Endothelial cell of umbilical vein (primary cell): ENCODE data around the gene RNGTT. TPM values are rescaled to one million over a fixed set of nuclear protein-coding genes. Genes with fewer than 3 reads are reported as not detected.

Experiments
- BruUV-seq: library from RNA; stranded (reverse); fragments of 400-500 nt; replicated peaks from 2 replicates; lab custom pipeline; 2021; lab: Mats Ljungman, UMichigan
- CTCF ChIA-PET: fragments of 300-600, 350-600 bp; sonication (Branson Sonifier 250); formaldehyde crosslinking; loops from one replicate; lab custom pipeline; 2021; ENCODE audit warnings: antibody characterized with exemption, inconsistent platforms; lab: Charles Lee
- POLR2A ChIA-PET: fragments of 300-600, 350-600 bp; sonication (Branson Sonifier 250); formaldehyde crosslinking; loops from one replicate; lab custom pipeline; 2021; ENCODE audit warnings: antibody characterized with exemption, inconsistent platforms; lab: Charles Lee
- DNase-seq: peaks from one replicate; pipeline ENCODE4 v3.0.0-alpha.2; 2011; ENCODE audit warnings: low read depth, low spot score
- FAIRE-seq: peaks from 2 replicates; lab custom pipeline; 2011; peaks lifted over from hg19 to GRCh38; lab: Jason Lieb, UNC
- H2AFZ ChIP-seq: 2 replicates; pipeline ENCODE4 v1.6.0; 2012; ENCODE audit warnings: low read depth, low read length, control low read depth, inconsistent platforms
- H3K27ac ChIP-seq: 2 replicates; pipeline ENCODE4 v1.5.1; 2011; ENCODE audit warnings: low read depth, mild to moderate bottlenecking, control low read depth, low read length, moderate library complexity; ENCODE audit not compliant: insufficient read depth
- H3K27me3 ChIP-seq, 2 experiments: 2 replicates each; pipeline versions ENCODE4 v1.6.0 to v1.6.1; 2011; ENCODE audit warnings: low read length in 2 of 2, mixed read lengths in 1 of 2; ENCODE audit not compliant: control insufficient read depth in 2 of 2, insufficient read depth in 2 of 2
- H3K36me3 ChIP-seq, 2 experiments: 2 replicates in 1 of 2; 3 replicates in 1 of 2; pipeline ENCODE4 v1.5.1; 2011; ENCODE audit warnings: low read length in 2 of 2, mild to moderate bottlenecking in 1 of 2, moderate library complexity in 1 of 2; ENCODE audit not compliant: control insufficient read depth in 2 of 2, insufficient read depth in 2 of 2; ENCODE audit errors: extremely low read depth in 1 of 2
- H3K4me1 ChIP-seq: 3 replicates; pipeline ENCODE4 v1.5.1; 2011; ENCODE audit warnings: mild to moderate bottlenecking, low read length; ENCODE audit not compliant: control insufficient read depth, insufficient read depth; ENCODE audit errors: extremely low read depth
- H3K4me2 ChIP-seq: 2 replicates; pipeline ENCODE4 v1.6.1; 2011; ENCODE audit warnings: low read length, control low read depth, mixed read lengths; ENCODE audit not compliant: insufficient read depth
- H3K4me3 ChIP-seq, 3 experiments: fragments of 200-600 bp in 1 of 3; sonication (generic), shearing (Covaris generic) in 1 of 3; replicated peaks in 1 of 3; 2 replicates each; pipeline ENCODE4 v1.5.1; 2011 to 2016; ENCODE audit warnings: control low read depth in 3 of 3, low read length in 3 of 3, mild to moderate bottlenecking in 2 of 3, inconsistent platforms in 1 of 3, low read depth in 1 of 3, moderate library complexity in 1 of 3; ENCODE audit not compliant: insufficient read depth in 1 of 3
- H3K79me2 ChIP-seq: 2 replicates; pipeline ENCODE4 v1.6.0; 2012; ENCODE audit warnings: low read length, inconsistent platforms; ENCODE audit not compliant: control insufficient read depth, insufficient read depth
- H3K9ac ChIP-seq: replicated peaks from 2 replicates; pipeline ENCODE3; 2011; ENCODE audit warnings: low read length, control low read depth; ENCODE audit not compliant: insufficient read depth; ENCODE audit errors: extremely low read depth
- H3K9me1 ChIP-seq: replicated peaks from 3 replicates; pipeline ENCODE4 v1.6.0; 2011; ENCODE audit warnings: mild to moderate bottlenecking, low read length; ENCODE audit not compliant: control insufficient read depth, insufficient read depth; ENCODE audit errors: extremely low read depth
- H3K9me3 ChIP-seq: replicated peaks from 2 replicates; pipeline ENCODE4 v1.5.1; 2012; ENCODE audit warnings: low read length, inconsistent platforms; ENCODE audit not compliant: control insufficient read depth, insufficient read depth
- H4K20me1 ChIP-seq: replicated peaks from 2 replicates; pipeline ENCODE3; 2011; ENCODE audit warnings: mild to moderate bottlenecking, low read length; ENCODE audit not compliant: control insufficient read depth, insufficient read depth; ENCODE audit errors: extremely low read depth
- CTCF ChIP-seq, 2 donors: IDR thresholded peaks; 1 replicate in 1 of 2; 2 replicates in 1 of 2; pipeline ENCODE4 v1.5.1; 2011; ENCODE audit warnings: low read length in 2 of 2, mild to moderate bottlenecking in 2 of 2, moderate library complexity in 2 of 2, control low read depth in 1 of 2, inconsistent platforms in 1 of 2, low read depth in 1 of 2; ENCODE audit not compliant: insufficient read depth in 1 of 2; ENCODE audit errors: extremely low read depth in 1 of 2
- EZH2 ChIP-seq: IDR thresholded peaks from 2 replicates; pipeline ENCODE4 v1.6.1; 2012; ENCODE audit warnings: borderline replicate concordance, low read depth, mild to moderate bottlenecking, moderate library complexity, low read length, inconsistent platforms; ENCODE audit not compliant: severe bottlenecking
- FOS ChIP-seq: IDR thresholded peaks from 2 replicates; pipeline ENCODE4 v1.6.1; 2011; ENCODE audit warnings: mild to moderate bottlenecking, low read length, moderate library complexity, borderline replicate concordance; ENCODE audit not compliant: insufficient read depth
- GATA2 ChIP-seq: IDR thresholded peaks from 2 replicates; pipeline ENCODE4 v1.7.0; 2011; ENCODE audit warnings: low read depth, mild to moderate bottlenecking, moderate library complexity, mixed read lengths, low read length; ENCODE audit not compliant: insufficient read length, insufficient read depth
- JUN ChIP-seq: IDR thresholded peaks from 2 replicates; pipeline ENCODE4 v1.6.1; 2011; ENCODE audit warnings: borderline replicate concordance, low read depth; ENCODE audit not compliant: insufficient read length, insufficient read depth
- MAX ChIP-seq: IDR thresholded peaks from 2 replicates; pipeline ENCODE4 v1.6.1; 2011; ENCODE audit not compliant: insufficient read depth, insufficient read length
- MYC ChIP-seq: IDR thresholded peaks from one replicate; pipeline ENCODE4 v1.6.1; 2011; ENCODE audit warnings: mild to moderate bottlenecking, low read depth, low read length
- POLR2A ChIP-seq: IDR thresholded peaks from 2 replicates; pipeline ENCODE4 v1.6.1; 2012; ENCODE audit warnings: low read depth, mild to moderate bottlenecking, control low read depth, low read length
- POLR2AphosphoS5 ChIP-seq: IDR thresholded peaks from 2 replicates; pipeline ENCODE4 v1.6.1; 2012; ENCODE audit warnings: low read depth, mild to moderate bottlenecking, control low read depth, low read length, moderate library complexity; ENCODE audit not compliant: insufficient read depth
- dilution Hi-C: fragments of 300-500 bp; cut with MboI; formaldehyde crosslinking; loops from one replicate; pipeline ENCODE4 v1.15.0; 2019; ENCODE audit warnings: low sequenced_read_pairs; ENCODE audit not compliant: extremely low pct_ligation_motif_present
- intact Hi-C: fragments of 100-400 bp; cut with micrococcal nuclease; formaldehyde crosslinking; loops from one replicate; pipeline ENCODE4 v1.10.0; 2022
- polyA plus RNA-seq, 4 experiments: library from polyadenylated mRNA; depleted of rRNA in 3 of 4; stranded (reverse) in 3 of 4; unstranded in 1 of 4; fragments of >200 nt; gene quantifications; 2 replicates each; pipeline versions ENCODE4 v1.2.1 to v1.2.3, GENCODE V29; 2011 to 2012; ENCODE audit warnings: missing spikeins in 1 of 4
- total RNA-seq: library from RNA; stranded (reverse); gene quantifications from 2 replicates; pipeline ENCODE4 v1.2.3, GENCODE V29; 2021

RNGTT gene
- total and polyA plus RNA-seq, 2 donors (not counting 3 experiments of a cell fraction or from before 2014, with no cell fraction given), result 2.1 to 13.1 TPM

- no peaks in the 10 kb centered on the region for H4K20me1 ChIP-seq
- no peaks in the 10 kb centered on the region for H3K79me2 ChIP-seq
- ChIA-PET POLR2A (no interaction called here), CTCF (no interaction called here)
- no peak for DNase-seq
- no peak for FAIRE-seq
- no TSS peak for BruUV-seq
- H3K9me3 ChIP-seq, result no peaks in the 10 kb centered on the region
- H3K4me3 ChIP-seq, result no peak overlapping the region
- H3K4me2 ChIP-seq, result no peak overlapping the region
- H3K27me3 ChIP-seq, result no peaks in the 10 kb centered on the region
- intact Hi-C loops (no loop called here), dilution Hi-C loops (no loop called here)
- no peak for TF ChIP-seq CTCF (IDR thresholded peaks at IDR 0.05; ENCODE audit: extremely low read depth in 1 of 2, insufficient read depth in 1 of 2, low read depth in 1 of 2, low read length in 2 of 2)
- TF ChIP-seq MYC, result no peak
- no peak for TF ChIP-seq JUN
- TF ChIP-seq FOS, result no peak
- TF ChIP-seq EZH2, result no peak
- no peak for TF ChIP-seq POLR2AphosphoS5
- TF ChIP-seq GATA2, result no peak
- no peak for TF ChIP-seq MAX
- no peak for TF ChIP-seq POLR2A
- no peak overlapping the region for H3K27ac ChIP-seq
- H3K9me1 ChIP-seq, result no peaks in the 10 kb centered on the region
- H3K9ac ChIP-seq, result no peak overlapping the region
- no peak overlapping the region for H2AFZ ChIP-seq
- no peaks in the 10 kb centered on the region for H3K36me3 ChIP-seq
- no peaks in the 10 kb centered on the region for H3K4me1 ChIP-seq
Observed at GRCh38 chr6:88584581-88585275, 378.7 kb downstream of the RNGTT start.
